Measurements from ENCODE around the gene RASGRP2. TPM values are rescaled to one million over a fixed set of nuclear protein-coding genes. Genes with fewer than 3 reads are reported as not detected.

The RASGRP2 gene
- total RNA-seq, 2 experiments from 2014 or later: 7.5 to 8.2 TPM

DNA sequence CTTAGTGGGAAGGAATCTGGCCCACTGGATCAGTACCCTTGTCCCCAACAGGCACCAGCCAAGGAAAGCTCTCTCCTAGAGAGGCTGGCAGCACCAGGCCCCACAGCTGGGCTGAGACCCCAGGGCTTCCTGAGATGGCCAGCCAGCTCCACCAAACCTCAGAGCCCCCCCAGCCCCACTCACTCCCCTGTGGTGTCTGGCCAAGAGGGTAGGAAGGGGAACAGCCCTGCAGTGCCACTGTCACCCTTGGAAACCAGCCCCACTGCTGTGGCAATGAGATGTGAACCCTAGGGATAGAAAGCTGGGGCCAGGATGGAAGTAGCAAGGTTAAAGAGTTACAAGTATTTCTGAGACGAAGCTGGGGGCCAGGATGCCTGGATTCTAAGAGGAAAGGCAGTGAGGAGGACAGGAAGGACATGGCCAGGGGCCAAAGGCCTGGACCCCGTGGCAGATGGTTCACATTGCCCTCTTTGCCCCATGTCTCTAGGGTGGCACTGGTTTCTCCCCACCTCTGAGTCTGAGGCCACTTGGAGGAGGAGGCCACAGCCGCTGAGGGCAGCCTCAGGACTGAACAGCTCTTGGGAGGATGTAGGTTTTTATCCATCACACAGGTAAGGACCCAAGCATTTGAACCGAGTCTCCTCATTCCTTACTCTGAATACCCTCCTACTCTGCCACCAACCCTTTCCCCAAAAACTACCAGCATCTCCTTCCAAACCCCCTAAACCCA, 49.8 kb downstream of the RASGRP2 start:
- H3K9me3 Mint-ChIP-seq: no peaks in the 10 kb centered on the region
- peaks cover 23% of the 10 kb centered on the region for H3K27me3 Mint-ChIP-seq
- intact Hi-C loops (cut with micrococcal nuclease): no loop called here
- H3K27ac Mint-ChIP-seq: no peak overlapping the region
- H3K4me3 Mint-ChIP-seq: no peak overlapping the region
- peaks cover 7% of the 10 kb centered on the region for H3K4me1 Mint-ChIP-seq (ENCODE audit: low read depth)
- no peak for DNase-seq
- CTCF ChIA-PET: interaction anchor here (2.3 kb wide), 1 partner anchor 10 kb away, joined by 11 read pairs; no protein-coding TSS in a partner anchor
- POLR2A ChIA-PET: no interaction called here
- H3K36me3 Mint-ChIP-seq: no peaks in the 10 kb centered on the region

DNA sequence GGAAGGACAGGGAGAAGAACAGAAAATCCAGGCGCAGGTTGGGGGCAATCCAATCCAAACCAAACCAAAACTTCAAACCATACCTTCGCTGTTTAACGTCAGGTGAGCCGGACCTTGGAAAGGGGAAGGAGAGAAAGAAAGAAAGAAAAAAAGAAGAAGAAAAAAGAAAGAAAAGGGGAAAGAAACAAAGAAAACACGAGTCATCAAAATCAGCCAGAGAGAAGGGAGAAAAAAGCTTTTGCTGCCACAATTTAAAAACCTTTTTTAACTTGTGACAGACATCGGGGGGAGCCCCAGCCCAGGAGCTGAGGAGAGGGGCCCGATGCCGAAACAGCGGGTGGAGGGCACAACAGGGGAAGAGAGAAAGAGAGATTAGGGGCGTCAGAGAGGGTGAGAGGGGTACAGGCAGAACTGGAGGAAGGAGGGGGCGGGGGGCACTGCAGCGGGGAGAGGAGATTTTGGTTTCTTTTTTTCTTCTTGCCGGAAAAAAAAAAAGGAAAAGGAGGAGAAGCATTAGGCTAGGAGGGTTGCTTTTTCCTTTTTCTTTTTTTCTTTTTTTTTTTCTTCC, 51.1 kb downstream of the RASGRP2 start:
- Mint-ChIP-seq H3K27me3 (peaks cover 23% of the 10 kb centered on the region), H3K27ac (no peak overlapping the region), H3K4me3 (no peak overlapping the region)

DNA sequence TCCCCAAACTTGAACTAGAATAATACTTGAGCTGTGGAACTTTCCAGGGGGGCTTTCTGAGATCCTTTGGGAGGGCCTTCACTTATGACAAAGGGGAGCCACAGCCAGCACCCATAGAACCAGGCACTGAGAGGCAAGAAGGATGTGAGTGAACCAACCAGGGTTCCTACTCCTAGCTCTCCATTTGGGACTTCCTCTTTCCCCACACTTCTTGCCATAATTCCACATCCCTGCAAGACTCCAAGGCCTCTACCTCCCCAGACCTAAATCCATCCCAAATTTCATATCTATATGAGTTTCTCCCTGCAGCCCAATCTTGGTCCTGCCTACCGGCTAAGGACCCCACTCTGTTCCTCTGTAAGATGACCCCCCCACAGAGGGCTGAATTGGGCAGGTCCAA, 52.4 kb downstream of the RASGRP2 start:
- intact Hi-C loops (cut with micrococcal nuclease): no loop called here
- Mint-ChIP-seq H3K27ac (no peak overlapping the region), H3K4me3 (no peak overlapping the region), H3K9me3 (no peaks in the 10 kb centered on the region), H3K27me3 (peaks cover 23% of the 10 kb centered on the region), H3K4me1 (ENCODE audit: low read depth) (peaks cover 8% of the 10 kb centered on the region), H3K36me3 (no peaks in the 10 kb centered on the region)
- ChIA-PET POLR2A (no interaction called here), CTCF (no interaction called here)
- DNase-seq: no peak

More for the DNA sequence above, 51.1 kb downstream of the RASGRP2 start:
- ChIA-PET CTCF (interaction anchor here (0.9 to 2.3 kb wide), 2 partner anchors 12 to 17 kb away, joined by 3 to 11 read pairs; no protein-coding TSS in a partner anchor), POLR2A (no interaction called here)
- no peak for DNase-seq
- intact Hi-C loops (cut with micrococcal nuclease): no loop called here
- peaks cover 7% of the 10 kb centered on the region for H3K4me1 Mint-ChIP-seq (ENCODE audit: low read depth)
- no peaks in the 10 kb centered on the region for H3K36me3 Mint-ChIP-seq
- no peaks in the 10 kb centered on the region for H3K9me3 Mint-ChIP-seq

DNA sequence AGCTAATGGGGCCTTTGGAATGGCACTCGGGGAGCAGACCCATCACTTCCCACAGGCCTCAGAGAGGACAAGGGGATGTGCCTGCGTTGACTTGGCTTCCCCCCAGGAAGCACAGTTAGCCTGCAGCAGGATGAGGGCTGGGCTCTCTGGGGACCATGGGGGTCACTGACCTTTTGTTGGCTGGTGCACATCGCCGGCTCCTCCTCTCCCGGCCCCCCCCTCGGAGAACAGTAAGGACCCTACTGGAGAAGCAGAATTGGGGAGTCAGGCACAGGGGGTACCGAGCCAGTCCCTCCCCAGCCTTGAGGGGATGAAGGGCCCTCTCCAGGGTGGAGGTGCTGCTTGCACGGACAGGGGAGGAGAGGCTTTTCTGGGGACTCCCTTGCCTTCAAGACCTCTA, 53.7 kb downstream of the RASGRP2 start:
- H3K27ac Mint-ChIP-seq: no peak overlapping the region
- peaks cover 8% of the 10 kb centered on the region for H3K4me1 Mint-ChIP-seq (ENCODE audit: low read depth)
- peaks cover 20% of the 10 kb centered on the region for H3K27me3 Mint-ChIP-seq
- ChIA-PET POLR2A (interaction anchor here (0.6 kb wide), 1 partner anchor 49 kb away, joined by 6 read pairs; no protein-coding TSS in a partner anchor), CTCF (interaction anchor here (2.1 to 2.7 kb wide), 3 partner anchors 9 to 51 kb away, joined by 25 to 45 read pairs (median 26); partner anchors contain the start of gene RASGRP2)
- intact Hi-C loops (cut with micrococcal nuclease): no loop called here
- DNase-seq: no peak
- no peaks in the 10 kb centered on the region for H3K36me3 Mint-ChIP-seq
- H3K9me3 Mint-ChIP-seq: no peaks in the 10 kb centered on the region
- H3K4me3 Mint-ChIP-seq: no peak overlapping the region

DNA sequence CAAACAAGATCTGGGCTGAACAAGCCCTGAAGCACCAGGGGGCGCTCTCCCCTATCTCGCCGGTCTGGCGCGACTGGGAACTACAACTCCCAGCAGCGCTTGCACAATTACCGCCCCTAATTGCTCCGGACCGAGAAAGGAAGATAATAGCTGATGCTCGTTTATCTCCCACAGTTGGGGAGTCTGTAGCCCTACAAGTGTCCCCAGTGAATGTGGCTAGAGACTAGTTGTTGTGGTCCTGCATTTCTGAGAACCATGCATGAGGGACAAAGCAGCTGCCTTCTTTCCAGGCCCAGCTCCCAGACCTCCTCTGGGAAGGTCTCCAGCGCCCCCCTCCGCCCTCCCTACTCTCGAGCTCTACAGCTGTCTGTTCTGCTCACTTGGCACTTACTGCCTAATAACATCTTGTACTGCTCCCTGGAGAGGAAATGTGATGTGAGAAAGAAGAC, 55.4 kb downstream of the RASGRP2 start:
- peak; percentile 92 for DNase-seq
- Mint-ChIP-seq H3K4me1 (ENCODE audit: low read depth) (peaks cover 8% of the 10 kb centered on the region), H3K36me3 (no peaks in the 10 kb centered on the region), H3K27ac (no peak overlapping the region), H3K9me3 (no peaks in the 10 kb centered on the region), H3K4me3 (peak overlapping the region; percentile 30), H3K27me3 (peaks cover 10% of the 10 kb centered on the region)
- CTCF ChIA-PET: interaction anchor here (0.7 to 2.7 kb wide), 35 partner anchors 9 to 462 kb away, joined by 3 to 45 read pairs (median 4); partner anchors contain the start of genes NUDT22, RASGRP2 and TRPT1
- POLR2A ChIA-PET: interaction anchor here (0.8 to 0.9 kb wide), 2 partner anchors 11 to 56 kb away, joined by 3 read pairs; no protein-coding TSS in a partner anchor
- intact Hi-C loops (cut with micrococcal nuclease): loop anchor here (1.0 kb wide), 2 partner anchors 35 to 54 kb away; partner anchors contain the start of gene NRXN2

DNA sequence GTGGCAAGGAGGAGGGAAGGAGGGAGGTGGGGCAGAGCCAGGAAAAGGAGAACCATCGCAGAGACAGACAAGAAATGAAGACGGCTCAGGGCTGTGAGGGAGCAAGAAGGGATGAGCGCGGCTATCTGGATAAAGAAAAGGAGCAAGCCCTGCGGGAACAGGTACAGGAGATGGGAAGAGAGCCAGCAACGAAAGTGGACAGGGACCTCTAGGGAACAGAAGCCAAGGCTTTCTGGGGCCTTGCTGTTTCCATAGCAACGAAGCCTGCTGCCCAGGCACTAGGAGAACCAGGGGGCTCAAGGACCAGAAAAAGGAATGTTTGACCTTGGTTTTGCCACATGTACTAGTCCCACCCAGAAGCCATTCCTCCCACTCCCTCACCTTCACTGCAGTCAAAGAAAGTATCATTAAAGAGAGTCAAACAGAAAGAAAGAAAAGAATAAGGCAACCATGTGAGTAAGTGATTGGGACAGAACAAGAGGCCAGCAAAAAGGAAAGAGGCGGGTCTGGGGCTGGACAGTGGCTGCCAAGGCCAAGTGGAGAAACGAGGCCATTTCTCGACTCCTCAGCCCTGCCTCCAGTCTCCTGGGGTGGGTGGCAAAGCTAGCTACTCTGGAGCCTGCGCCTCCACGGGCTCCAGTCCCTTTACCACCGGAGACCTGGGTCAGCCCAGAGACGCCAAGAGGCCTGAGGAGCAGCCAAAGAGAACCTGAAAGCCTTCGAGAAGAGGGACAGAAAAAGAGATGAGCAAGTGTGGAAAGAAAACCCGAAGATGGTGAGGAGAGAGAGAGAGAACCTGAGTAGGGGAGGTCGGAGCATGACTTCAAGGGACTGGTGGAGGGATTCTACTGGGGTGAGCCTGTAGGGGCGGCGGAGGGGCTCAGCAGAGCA, 56.1 kb downstream of the RASGRP2 start:
- CTCF ChIA-PET: interaction anchor here (0.7 to 2.7 kb wide), 24 partner anchors 8 to 461 kb away, joined by 3 to 45 read pairs (median 5); partner anchors contain the start of genes NUDT22, RASGRP2 and TRPT1
- POLR2A ChIA-PET: interaction anchor here (0.9 kb wide), 1 partner anchor 56 kb away, joined by 3 read pairs; no protein-coding TSS in a partner anchor
- no peak overlapping the region for H3K4me3 Mint-ChIP-seq
- no peak overlapping the region for H3K27ac Mint-ChIP-seq
- H3K9me3 Mint-ChIP-seq: no peaks in the 10 kb centered on the region
- H3K36me3 Mint-ChIP-seq: no peaks in the 10 kb centered on the region
- DNase-seq: no peak
- peaks cover 9% of the 10 kb centered on the region for H3K27me3 Mint-ChIP-seq
- intact Hi-C loops (cut with micrococcal nuclease): loop anchor here (1.0 kb wide), 2 partner anchors 35 to 54 kb away; partner anchors contain the start of gene NRXN2
- peaks cover 7% of the 10 kb centered on the region for H3K4me1 Mint-ChIP-seq (ENCODE audit: low read depth)

DNA sequence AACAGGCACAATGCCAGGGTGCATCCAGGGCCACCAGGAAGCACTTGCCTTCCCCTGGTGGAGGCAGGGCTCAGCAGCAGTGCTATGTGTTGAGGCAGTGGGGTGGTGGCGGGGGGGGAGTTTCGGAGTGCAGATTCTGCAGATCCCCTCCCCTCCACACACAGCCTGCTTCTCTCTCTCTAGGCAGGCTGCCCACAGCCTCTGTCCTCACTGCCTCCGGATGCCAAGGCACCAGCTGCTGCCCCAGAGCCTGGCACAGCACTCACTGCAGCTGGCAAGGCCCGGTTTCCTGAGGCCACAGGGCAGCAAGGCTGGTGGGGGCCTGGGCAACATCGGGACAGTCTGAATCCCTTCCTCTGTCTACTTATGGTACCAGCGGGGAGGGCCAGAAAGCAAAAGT, 56.7 kb downstream of the RASGRP2 start:
- intact Hi-C loops (cut with micrococcal nuclease): no loop called here
- CTCF ChIA-PET: interaction anchor here (1.8 kb wide), 1 partner anchor 17 kb away, joined by 5 read pairs; no protein-coding TSS in a partner anchor
- Mint-ChIP-seq H3K36me3 (no peaks in the 10 kb centered on the region), H3K9me3 (no peaks in the 10 kb centered on the region), H3K27ac (no peak overlapping the region), H3K27me3 (peaks cover 3% of the 10 kb centered on the region), H3K4me3 (no peak overlapping the region), H3K4me1 (ENCODE audit: low read depth) (peaks cover 2% of the 10 kb centered on the region)
- no peak for DNase-seq
- POLR2A ChIA-PET: no interaction called here

DNA sequence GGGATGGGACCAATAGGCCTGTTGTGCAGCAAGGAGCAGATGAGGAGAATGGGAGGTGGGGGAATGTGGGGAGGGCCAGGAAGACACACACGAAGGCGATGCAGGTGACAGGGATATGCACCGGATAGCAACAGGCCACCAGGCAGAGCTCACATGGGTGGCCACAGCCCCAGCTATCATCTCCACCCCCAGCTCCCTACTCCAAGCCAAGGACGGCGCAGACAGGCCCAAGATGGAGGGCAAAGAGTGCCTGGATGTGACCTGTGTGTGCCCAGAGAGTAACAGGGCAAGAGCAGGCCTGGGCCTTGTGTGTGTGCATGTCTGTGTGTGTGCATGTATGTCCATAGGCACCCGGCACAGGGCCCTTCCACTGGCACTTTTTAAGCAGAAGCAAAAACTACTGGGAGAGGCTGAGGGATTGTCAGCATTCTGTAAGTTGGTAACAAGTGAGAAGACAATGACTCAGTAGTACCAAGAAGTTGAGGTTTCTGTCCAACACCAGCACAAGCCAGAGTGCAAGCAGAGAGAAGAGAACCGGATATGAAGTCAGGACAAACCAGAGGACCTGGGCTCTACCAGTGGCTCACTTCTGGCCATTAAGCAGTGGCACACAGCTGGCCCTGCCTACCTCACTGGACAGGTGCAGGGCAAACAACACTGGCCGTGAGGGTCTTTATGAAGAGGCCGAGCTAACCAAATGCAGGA, 57.3 kb downstream of the RASGRP2 start:
- Mint-ChIP-seq H3K4me1 (ENCODE audit: low read depth) (peaks cover 2% of the 10 kb centered on the region), H3K9me3 (no peaks in the 10 kb centered on the region), H3K27me3 (no peaks in the 10 kb centered on the region), H3K4me3 (no peak overlapping the region), H3K36me3 (no peaks in the 10 kb centered on the region), H3K27ac (no peak overlapping the region)
- DNase-seq: peak; percentile 12
- intact Hi-C loops (cut with micrococcal nuclease): no loop called here
- ChIA-PET CTCF (interaction anchor here (1.8 kb wide), 1 partner anchor 18 kb away, joined by 5 read pairs; no protein-coding TSS in a partner anchor), POLR2A (no interaction called here)

DNA sequence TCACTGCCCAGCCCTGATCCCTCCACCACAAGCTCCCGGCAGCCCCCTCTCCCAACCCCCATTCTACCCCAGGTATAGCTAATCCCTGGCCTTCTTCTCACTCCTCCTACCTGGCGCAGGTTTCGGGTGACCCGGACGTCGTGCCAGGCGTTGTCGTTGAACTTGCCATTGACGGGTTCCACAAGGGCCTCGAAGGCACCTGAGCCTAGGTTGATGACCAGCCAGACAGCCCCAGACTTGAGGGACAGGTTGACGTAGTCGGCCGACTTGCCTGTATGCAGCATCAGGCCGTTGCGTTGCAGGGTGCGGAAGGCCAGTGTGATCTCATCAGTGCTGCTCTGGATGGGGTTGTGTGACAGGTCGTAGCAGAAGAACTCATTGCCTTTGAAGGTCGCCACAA, 58.4 kb downstream of the RASGRP2 start:
- CTCF ChIA-PET: no interaction called here
- intact Hi-C loops (cut with micrococcal nuclease): no loop called here

DNA sequence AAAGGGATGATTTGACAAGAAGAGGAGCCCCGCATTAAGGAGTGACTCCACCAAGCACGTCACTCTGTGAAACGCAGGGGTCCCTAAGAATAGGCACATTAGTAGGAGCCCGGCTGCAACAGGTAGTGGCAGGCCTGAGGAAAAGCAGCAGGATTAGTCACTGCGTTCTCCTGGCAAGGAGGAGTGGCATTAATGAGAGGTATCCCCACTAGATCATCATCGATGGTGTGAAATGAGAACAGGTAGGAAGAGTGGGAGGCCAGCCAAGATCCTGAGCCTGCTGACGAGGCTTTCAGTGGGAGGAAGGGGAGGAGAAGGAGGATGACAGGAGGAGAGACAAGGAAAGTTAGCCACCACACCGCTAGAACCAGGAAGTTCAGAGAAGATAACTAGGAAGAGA, 59.6 kb downstream of the RASGRP2 start:
- Mint-ChIP-seq H3K4me1 (ENCODE audit: low read depth) (peaks cover 2% of the 10 kb centered on the region), H3K9me3 (no peaks in the 10 kb centered on the region), H3K36me3 (no peaks in the 10 kb centered on the region), H3K27ac (no peak overlapping the region), H3K27me3 (no peaks in the 10 kb centered on the region), H3K4me3 (no peak overlapping the region)
- intact Hi-C loops (cut with micrococcal nuclease): no loop called here
- POLR2A ChIA-PET: no interaction called here
- CTCF ChIA-PET: no interaction called here
- no peak for DNase-seq

More for the DNA sequence above, 58.4 kb downstream of the RASGRP2 start:
- POLR2A ChIA-PET: no interaction called here
- Mint-ChIP-seq H3K4me3 (no peak overlapping the region), H3K36me3 (no peaks in the 10 kb centered on the region), H3K27me3 (no peaks in the 10 kb centered on the region), H3K9me3 (no peaks in the 10 kb centered on the region), H3K27ac (no peak overlapping the region), H3K4me1 (ENCODE audit: low read depth) (peaks cover 2% of the 10 kb centered on the region)
- no peak for DNase-seq

DNA sequence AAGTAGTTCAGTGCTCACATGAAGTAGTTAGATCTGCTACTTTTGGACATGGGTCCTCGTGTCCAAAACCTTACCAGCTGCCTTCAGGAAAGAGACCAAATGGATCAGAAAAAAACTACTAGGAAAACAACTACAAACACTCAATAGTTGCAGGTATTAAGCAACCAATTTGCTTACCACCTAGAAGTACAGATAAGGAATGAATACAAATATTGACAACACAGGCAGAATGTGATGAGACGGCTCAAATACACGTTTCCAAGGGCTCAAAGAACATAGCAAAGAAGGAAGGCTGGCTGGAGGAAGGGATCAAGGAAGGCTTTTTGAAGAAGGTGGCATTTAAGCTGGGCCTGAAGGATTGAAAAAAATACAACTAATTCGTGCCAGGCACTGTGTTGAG, 62.8 kb downstream of the RASGRP2 start:
- intact Hi-C loops (cut with micrococcal nuclease): no loop called here
- no peak overlapping the region for H3K27ac Mint-ChIP-seq
- no peak for DNase-seq
- no peaks in the 10 kb centered on the region for H3K9me3 Mint-ChIP-seq
- H3K36me3 Mint-ChIP-seq: no peaks in the 10 kb centered on the region
- peaks cover 12% of the 10 kb centered on the region for H3K27me3 Mint-ChIP-seq
- H3K4me1 Mint-ChIP-seq (ENCODE audit: low read depth): no peaks in the 10 kb centered on the region
- ChIA-PET CTCF (no interaction called here), POLR2A (no interaction called here)
- H3K4me3 Mint-ChIP-seq: no peak overlapping the region

All from activated CD4-positive, alpha-beta memory T cell treated with anti-CD3 and anti-CD28 coated beads for 36 hours (primary cell).